ENCODE results near the gene FYN. TPM values are rescaled to one million over a fixed set of nuclear protein-coding genes. Genes with fewer than 3 reads are reported as not detected.

Gene FYN
- total and polyA plus RNA-seq, 10 of the 15 experiments (the other 5 are each of a cell fraction or from before 2014, with no cell fraction given) = 51.4 to 247 (median 138) TPM

GRCh38 chr6:111661541-111662061 lies 211.7 kb downstream of the FYN start:
- in situ Hi-C loops (cut with MboI) (no loop called here), intact Hi-C loops (cut with micrococcal nuclease; ENCODE audit: unreplicated experiment) (no loop called here)
- Histone ChIP-seq H3K4me1 (ENCODE audit: control insufficient read depth, insufficient read depth, low read length) (no peaks in the 10 kb centered on the region), H3K9me3 (replicated peaks; ENCODE audit: control insufficient read depth, insufficient read depth, low read length) (no peaks in the 10 kb centered on the region), H3K4me3 (no peak overlapping the region), H2AFZ (ENCODE audit: control insufficient read depth, low read depth, low read length) (no peak overlapping the region), H3K36me3 (ENCODE audit: control insufficient read depth in 2 of 2, insufficient read depth in 2 of 2, low read length in 1 of 2) (peaks cover 15 to 18% of the 10 kb centered on the region in 2 experiments; a peak in 3 of 4 replicates), H3K27ac (ENCODE audit: control insufficient read depth, insufficient read depth) (no peak overlapping the region), H3K79me2 (ENCODE audit: control insufficient read depth, insufficient read depth, low read length) (no peaks in the 10 kb centered on the region), H3K9ac (ENCODE audit: control insufficient read depth, insufficient read depth, low read length) (no peak overlapping the region), H4K20me1 (ENCODE audit: control insufficient read depth, insufficient read depth) (no peaks in the 10 kb centered on the region), H3K4me2 (ENCODE audit: control insufficient read depth, insufficient read depth) (no peak overlapping the region), H3K27me3 (replicated peaks in 1 of 2; ENCODE audit: control insufficient read depth in 2 of 2, insufficient read depth in 2 of 2, low read length in 1 of 2) (no peaks in the 10 kb centered on the region)
- POLR2A ChIA-PET = no interaction called here
- CTCF ChIA-PET = no interaction called here
- FAIRE-seq = no peak
- no peak for DNase-seq (ENCODE audit: low read depth, low spot score)
- TF ChIP-seq NBN (IDR thresholded peaks at IDR 0.05) (no peak), PKNOX1 (IDR thresholded peaks at IDR 0.05) (no peak), PAX5 (IDR thresholded peaks at IDR 0.05; ENCODE audit: borderline replicate concordance, low read depth, low read length) (no peak), KLF5 (IDR thresholded peaks at IDR 0.05; ENCODE audit: partially characterized antibody) (no peak), RBBP5 (conservative IDR thresholded peaks at IDR 0.05) (no peak), RELB (IDR thresholded peaks at IDR 0.05; ENCODE audit: low read depth) (no peak), SMARCA5 (IDR thresholded peaks at IDR 0.05) (no peak)
- BruUV-seq (replicated peaks) = no TSS peak
- RAD21 ChIA-PET (ENCODE audit: unreplicated experiment) = interaction anchor here (0.6 kb wide), 1 partner anchor 402 kb away, joined by 3 read pairs; no protein-coding TSS in a partner anchor
- 69% methylated on average over 18 of the region's 19 CpGs for WGBS (ENCODE audit: insufficient coverage, insufficient replicate concordance, low lambda C conversion rate, missing lambda C conversion rate)
- ATAC-seq = no peak
- SMC1A ChIA-PET (ENCODE audit: uncharacterized antibody, unreplicated experiment) = no interaction called here
